ENCODE results near the gene CCDC107. TPM values are rescaled to one million over a fixed set of nuclear protein-coding genes. Genes with fewer than 3 reads are reported as not detected.

CCDC107 gene, protein sequence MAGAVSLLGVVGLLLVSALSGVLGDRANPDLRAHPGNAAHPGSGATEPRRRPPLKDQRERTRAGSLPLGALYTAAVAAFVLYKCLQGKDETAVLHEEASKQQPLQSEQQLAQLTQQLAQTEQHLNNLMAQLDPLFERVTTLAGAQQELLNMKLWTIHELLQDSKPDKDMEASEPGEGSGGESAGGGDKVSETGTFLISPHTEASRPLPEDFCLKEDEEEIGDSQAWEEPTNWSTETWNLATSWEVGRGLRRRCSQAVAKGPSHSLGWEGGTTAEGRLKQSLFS
- total RNA-seq = 10 to 100 TPM; 10.6 to 15.3 TPM
- polyA plus RNA-seq (2013, experiment 1 of 2) = 14.7 TPM
- polyA plus RNA-seq (2013, experiment 2 of 2) = 17.7 TPM
- long read RNA-seq, experiment 1, partial matches to known transcripts = 0 of 5 reads
- long read RNA-seq, experiment 1, other reads (novel, unspliced or antisense) = 2 of 5 reads
- long read RNA-seq, experiment 2, transcript CCDC107-204 (6 exons, 1,173 nt) = minor isoform, 7 of 24 reads
- long read RNA-seq, experiment 2, transcript CCDC107-206 (5 exons, 1,242 nt) = major isoform, 12 of 24 reads
- long read RNA-seq, experiment 2, partial matches to known transcripts = 0 of 24 reads
- long read RNA-seq, experiment 2, other reads (novel, unspliced or antisense) = 4 of 24 reads
- long read RNA-seq, experiment 3, transcript CCDC107-206 (5 exons, 1,242 nt) = major isoform, 10 of 22 reads
- long read RNA-seq, experiment 3, partial matches to known transcripts = 0 of 22 reads
- long read RNA-seq, experiment 3, other reads (novel, unspliced or antisense) = 7 of 22 reads
- long read RNA-seq, experiment 4, transcript CCDC107-206 (5 exons, 1,242 nt) = major isoform, 13 of 27 reads
- long read RNA-seq, experiment 4, transcript CCDC107-204 (6 exons, 1,173 nt) = minor isoform, 5 of 27 reads
- long read RNA-seq, experiment 4, partial matches to known transcripts = 0 of 27 reads
- long read RNA-seq, experiment 4, other reads (novel, unspliced or antisense) = 3 of 27 reads

DNA sequence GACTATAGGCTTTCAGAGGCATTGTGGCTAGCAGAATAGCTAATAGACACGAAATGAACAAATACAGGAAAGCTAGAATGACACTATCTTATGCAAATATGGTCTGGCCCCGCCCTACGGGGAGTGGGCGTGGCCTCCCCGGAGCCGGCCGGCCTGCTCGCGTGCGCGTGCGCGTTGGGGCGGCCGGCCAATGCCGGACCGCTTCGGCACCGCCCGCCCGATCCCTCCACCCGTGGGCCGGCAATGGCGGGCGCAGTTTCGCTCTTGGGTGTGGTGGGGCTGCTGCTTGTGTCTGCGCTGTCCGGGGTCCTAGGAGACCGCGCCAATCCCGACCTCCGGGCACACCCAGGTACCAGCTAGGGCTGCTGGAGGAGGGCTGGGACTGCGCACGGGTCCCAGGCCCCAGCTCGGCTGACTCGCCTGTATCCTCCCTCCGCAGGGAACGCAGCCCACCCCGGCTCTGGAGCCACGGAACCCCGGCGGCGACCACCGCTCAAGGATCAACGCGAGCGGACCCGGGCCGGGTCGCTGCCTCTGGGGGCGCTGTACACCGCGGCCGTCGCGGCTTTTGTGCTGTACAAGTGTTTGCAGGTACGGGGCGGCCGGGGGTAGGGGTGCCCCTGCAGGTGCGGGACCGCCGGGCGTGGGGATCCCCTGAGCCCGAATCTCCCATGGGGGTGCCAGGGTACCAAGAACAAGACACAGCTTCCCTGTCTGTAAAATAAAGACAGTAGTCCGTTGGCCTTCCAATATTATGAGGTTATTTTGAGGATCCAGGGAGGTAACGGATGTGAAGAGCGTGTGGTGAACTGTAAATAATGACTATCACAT lies at the start of gene CCDC107:
Gene CCDC107, plus strand, starts transcription at position 156 of the 831 bp plus-strand sequence. Its CDS starts 88 bp downstream, at position 244.
- H3K4me1 Mint-ChIP-seq = peaks cover 10% of the 10 kb centered on the region
- H3K9me3 Mint-ChIP-seq = no peaks in the 10 kb centered on the region
- H3K36me3 Mint-ChIP-seq (ENCODE audit: low read depth) = peaks cover 27% of the 10 kb centered on the region
- Histone ChIP-seq H3K36me3 (ENCODE audit: control insufficient read depth, insufficient read depth, low read length) (peaks cover 26% of the 10 kb centered on the region), H3K4me1 (ENCODE audit: control insufficient read depth, insufficient read depth, low read length) (no peaks in the 10 kb centered on the region), H3K27me3 (ENCODE audit: control insufficient read depth, insufficient read depth, low read length, poor library complexity, severe bottlenecking) (no peaks in the 10 kb centered on the region), H3K9ac (ENCODE audit: extremely low read depth, low read length, poor library complexity, severe bottlenecking) (peak within 1 kb of the TSS; percentile 95), H3K27ac (ENCODE audit: low read depth, low read length) (peak within 1 kb of the TSS; percentile 98), H3K9me3 (ENCODE audit: control insufficient read depth, low read length) (no peaks in the 10 kb centered on the region), H3K4me3 (ENCODE audit: low read length) (peak within 1 kb of the TSS; percentile 83)
- H3K27ac Mint-ChIP-seq = peak within 1 kb of the TSS; percentile 99
- peak; percentile 94 for DNase-seq
- peaks cover 12% of the 10 kb centered on the region for H3K27me3 Mint-ChIP-seq (ENCODE audit: insufficient read depth)
- TF ChIP-seq, protein P1, sequence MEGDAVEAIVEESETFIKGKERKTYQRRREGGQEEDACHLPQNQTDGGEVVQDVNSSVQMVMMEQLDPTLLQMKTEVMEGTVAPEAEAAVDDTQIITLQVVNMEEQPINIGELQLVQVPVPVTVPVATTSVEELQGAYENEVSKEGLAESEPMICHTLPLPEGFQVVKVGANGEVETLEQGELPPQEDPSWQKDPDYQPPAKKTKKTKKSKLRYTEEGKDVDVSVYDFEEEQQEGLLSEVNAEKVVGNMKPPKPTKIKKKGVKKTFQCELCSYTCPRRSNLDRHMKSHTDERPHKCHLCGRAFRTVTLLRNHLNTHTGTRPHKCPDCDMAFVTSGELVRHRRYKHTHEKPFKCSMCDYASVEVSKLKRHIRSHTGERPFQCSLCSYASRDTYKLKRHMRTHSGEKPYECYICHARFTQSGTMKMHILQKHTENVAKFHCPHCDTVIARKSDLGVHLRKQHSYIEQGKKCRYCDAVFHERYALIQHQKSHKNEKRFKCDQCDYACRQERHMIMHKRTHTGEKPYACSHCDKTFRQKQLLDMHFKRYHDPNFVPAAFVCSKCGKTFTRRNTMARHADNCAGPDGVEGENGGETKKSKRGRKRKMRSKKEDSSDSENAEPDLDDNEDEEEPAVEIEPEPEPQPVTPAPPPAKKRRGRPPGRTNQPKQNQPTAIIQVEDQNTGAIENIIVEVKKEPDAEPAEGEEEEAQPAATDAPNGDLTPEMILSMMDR (conservative IDR thresholded peaks at IDR 0.05) = peak; percentile 95
- H3K4me3 Mint-ChIP-seq = peak within 1 kb of the TSS; percentile 76
- 2 to 6% methylated on average over 18 to 67 of the region's 67 CpGs for WGBS, 2 experiments (ENCODE audit: insufficient coverage in 1 of 2, insufficient read length in 1 of 2)

DNA sequence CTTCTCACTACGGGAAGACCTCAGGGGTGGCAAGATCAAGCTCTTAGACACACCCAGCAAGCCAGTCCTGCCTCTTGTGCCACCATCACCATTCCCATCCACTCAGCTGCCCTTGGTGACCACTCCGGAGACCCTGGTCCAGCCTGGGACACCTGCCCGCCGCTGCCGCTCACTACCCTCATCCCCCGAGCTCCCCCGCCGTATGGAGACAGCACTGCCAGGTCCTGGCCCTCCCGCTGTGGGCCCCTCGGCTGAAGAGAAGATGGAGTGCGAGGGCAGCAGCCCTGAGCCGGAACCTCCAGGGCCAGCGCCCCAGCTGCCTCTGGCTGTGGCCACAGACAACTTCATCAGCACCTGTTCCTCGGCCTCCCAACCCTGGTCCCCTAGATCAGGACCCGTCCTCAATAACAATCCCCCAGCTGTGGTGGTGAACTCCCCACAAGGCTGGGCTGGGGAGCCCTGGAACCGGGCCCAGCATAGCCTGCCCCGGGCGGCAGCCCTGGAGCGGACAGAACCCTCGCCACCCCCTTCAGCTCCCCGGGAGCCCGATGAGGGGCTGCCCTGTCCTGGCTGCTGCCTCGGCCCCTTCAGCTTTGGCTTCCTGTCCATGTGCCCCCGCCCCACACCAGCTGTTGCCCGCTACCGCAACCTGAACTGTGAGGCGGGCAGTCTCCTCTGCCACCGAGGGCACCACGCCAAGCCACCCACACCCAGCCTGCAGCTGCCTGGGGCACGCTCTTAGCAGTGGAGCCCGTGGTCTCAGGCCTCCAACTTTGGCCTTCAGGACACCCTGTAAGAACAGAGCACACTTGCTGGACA lies 48.9 kb upstream of the CCDC107 start:
- TF ChIP-seq, protein P1 (conservative IDR thresholded peaks at IDR 0.05) = no peak
- Histone ChIP-seq H3K27ac (ENCODE audit: low read depth, low read length) (no peak overlapping the region), H3K4me1 (ENCODE audit: control insufficient read depth, insufficient read depth, low read length) (peaks cover 6% of the 10 kb centered on the region), H3K4me3 (ENCODE audit: low read length) (no peak overlapping the region), H3K36me3 (ENCODE audit: control insufficient read depth, insufficient read depth, low read length) (peaks cover 14% of the 10 kb centered on the region), H3K9ac (ENCODE audit: extremely low read depth, low read length, poor library complexity, severe bottlenecking) (no peak overlapping the region), H3K27me3 (ENCODE audit: control insufficient read depth, insufficient read depth, low read length, poor library complexity, severe bottlenecking) (peaks cover 8% of the 10 kb centered on the region), H3K9me3 (ENCODE audit: control insufficient read depth, low read length) (no peaks in the 10 kb centered on the region)
- H3K27me3 Mint-ChIP-seq (ENCODE audit: insufficient read depth) = peaks cover 12% of the 10 kb centered on the region
- peaks cover 18% of the 10 kb centered on the region for H3K36me3 Mint-ChIP-seq (ENCODE audit: low read depth)
- WGBS, 2 experiments (ENCODE audit: insufficient coverage in 1 of 2, insufficient read length in 1 of 2) = 95 to 98% methylated on average over 11 to 31 of the region's 31 CpGs
- no peak overlapping the region for H3K4me3 Mint-ChIP-seq
- H3K9me3 Mint-ChIP-seq = no peaks in the 10 kb centered on the region
- H3K27ac Mint-ChIP-seq = no peak overlapping the region
- H3K4me1 Mint-ChIP-seq = peaks cover 2% of the 10 kb centered on the region
- no peak for DNase-seq
